Central memory CD8-positive, alpha-beta T cell (primary cell): ENCODE results near the gene GNMT.

Experiments used
- ATAC-seq: fragments of 150-1000 bp; cut with Tn5 transposase; replicated peaks from 2 replicates; pipeline ENCODE4 v1.10.0; 2022; ENCODE audit warnings: mild to moderate bottlenecking, moderate FRiP score, moderate number of reproducible peaks; ENCODE audit not compliant: poor library complexity, severe bottlenecking; ENCODE audit errors: extremely low read depth
- DNase-seq, 2 donors: peaks; one replicate each; pipeline ENCODE4 v3.0.0; 2021; ENCODE audit warnings: low spot score in 2 of 2
- H3K27ac Mint-ChIP-seq: one replicate; pipeline ENCODE4 v1.8.0; 2022; ENCODE audit warnings: low read depth, mild to moderate bottlenecking, moderate library complexity, mixed read lengths
- H3K27me3 Mint-ChIP-seq: one replicate; pipeline ENCODE4 v1.8.0; 2022; ENCODE audit warnings: mixed read lengths
- H3K36me3 Mint-ChIP-seq: one replicate; pipeline ENCODE4 v1.8.0; 2022; ENCODE audit warnings: mild to moderate bottlenecking, moderate library complexity, mixed read lengths; ENCODE audit not compliant: insufficient read depth
- H3K4me1 Mint-ChIP-seq: one replicate; pipeline ENCODE4 v1.8.0; 2022; ENCODE audit warnings: mixed read lengths
- H3K4me3 Mint-ChIP-seq: one replicate; pipeline ENCODE4 v1.8.0; 2022; ENCODE audit warnings: mild to moderate bottlenecking, moderate library complexity, mixed read lengths
- H3K9me3 Mint-ChIP-seq: one replicate; pipeline ENCODE4 v1.8.0; 2022; ENCODE audit warnings: mixed read lengths

The GNMT gene

DNA sequence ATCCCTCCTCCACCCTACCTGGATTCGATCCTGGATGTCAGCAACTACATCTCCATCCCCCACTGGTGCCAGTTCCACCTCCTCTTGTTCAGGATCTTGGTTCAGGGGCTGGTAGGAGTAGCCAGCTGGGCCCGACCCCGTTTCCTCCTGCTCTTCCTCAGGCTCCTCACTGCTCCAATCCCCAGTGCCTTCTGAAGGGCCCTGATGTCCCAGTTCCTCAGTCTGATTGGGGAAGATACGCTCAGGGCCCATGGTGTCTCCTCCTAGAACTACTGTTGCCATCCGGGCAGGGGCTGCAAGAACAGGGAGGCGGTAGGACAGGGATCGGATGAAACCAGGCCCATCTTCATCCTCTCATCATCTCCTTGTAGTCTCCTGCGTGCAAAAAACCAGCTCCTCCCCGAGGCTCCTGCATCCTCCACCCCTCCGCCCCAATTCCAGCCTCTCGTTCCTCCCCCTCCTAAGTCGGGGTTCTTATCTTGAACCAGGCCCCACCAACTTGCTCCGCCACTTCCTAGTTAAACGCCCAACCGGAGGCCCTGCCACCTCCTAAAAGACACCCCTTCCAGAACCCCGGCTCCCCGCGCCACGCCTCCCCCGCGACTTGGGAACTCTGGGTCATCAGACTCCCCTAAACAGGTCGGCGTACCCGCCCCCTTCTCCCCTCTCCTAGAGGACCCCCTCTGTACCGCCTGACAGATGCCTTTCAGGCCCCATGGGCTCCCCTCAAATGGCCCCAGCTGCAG lies 52.7 kb downstream of the GNMT start:
- Mint-ChIP-seq H3K4me3 (peak overlapping the region; percentile 89), H3K9me3 (no peaks in the 10 kb centered on the region), H3K27ac (peak overlapping the region; percentile 92), H3K27me3 (no peaks in the 10 kb centered on the region), H3K4me1 (peaks cover 45% of the 10 kb centered on the region), H3K36me3 (peaks cover 12% of the 10 kb centered on the region)
- ATAC-seq (peak; percentile 5), DNase-seq (no peak)
